Measurements from ENCODE around the gene PLA1A.

DNA sequence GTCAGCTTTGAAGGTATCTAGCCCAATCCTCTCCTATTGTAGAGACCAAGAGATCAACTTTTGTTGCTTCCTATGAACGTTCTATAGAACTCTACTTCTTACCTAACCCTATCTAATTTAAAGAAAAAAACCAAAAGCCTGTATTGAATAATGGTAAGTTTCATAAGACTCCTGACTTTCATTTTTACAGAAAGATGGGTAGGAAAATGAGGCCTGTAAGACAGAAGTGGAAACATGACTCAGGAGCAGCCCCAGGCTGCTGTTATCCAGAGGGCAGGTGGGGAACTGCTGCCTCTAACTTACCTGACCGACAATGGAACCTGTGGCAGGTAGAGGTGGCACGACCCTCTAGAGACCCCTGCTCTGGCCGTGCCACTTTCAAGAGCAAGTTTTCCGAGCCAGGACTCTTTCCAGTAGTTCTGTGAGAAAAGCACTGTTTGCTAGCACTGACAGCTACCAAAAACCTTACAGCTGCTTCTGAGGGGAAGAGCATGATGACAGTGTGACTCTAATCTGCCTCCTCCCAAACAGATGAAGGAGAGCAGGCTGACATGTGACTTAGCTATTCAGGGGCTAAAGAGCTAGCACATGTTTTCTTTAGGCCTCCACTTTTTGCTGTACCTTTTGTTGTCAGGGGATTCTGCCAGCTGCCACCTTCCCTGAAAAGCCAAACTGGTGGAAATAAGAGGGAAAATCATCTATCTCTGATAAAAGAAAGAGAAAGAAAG lies 45.2 kb downstream of the PLA1A start:
- TF ChIP-seq POLR2AphosphoS5 (IDR thresholded peaks at IDR 0.05; ENCODE audit: low read depth, low read length): no peak
- TF ChIP-seq POLR2A (IDR thresholded peaks at IDR 0.05; ENCODE audit: low read depth, low read length): no peak
- TF ChIP-seq TAF1 (IDR thresholded peaks at IDR 0.05; ENCODE audit: borderline replicate concordance, low read depth, low read length): no peak

Measured in GM12892 (cell line).